ENCODE results near the gene DCP1B.

Gene DCP1B

DNA sequence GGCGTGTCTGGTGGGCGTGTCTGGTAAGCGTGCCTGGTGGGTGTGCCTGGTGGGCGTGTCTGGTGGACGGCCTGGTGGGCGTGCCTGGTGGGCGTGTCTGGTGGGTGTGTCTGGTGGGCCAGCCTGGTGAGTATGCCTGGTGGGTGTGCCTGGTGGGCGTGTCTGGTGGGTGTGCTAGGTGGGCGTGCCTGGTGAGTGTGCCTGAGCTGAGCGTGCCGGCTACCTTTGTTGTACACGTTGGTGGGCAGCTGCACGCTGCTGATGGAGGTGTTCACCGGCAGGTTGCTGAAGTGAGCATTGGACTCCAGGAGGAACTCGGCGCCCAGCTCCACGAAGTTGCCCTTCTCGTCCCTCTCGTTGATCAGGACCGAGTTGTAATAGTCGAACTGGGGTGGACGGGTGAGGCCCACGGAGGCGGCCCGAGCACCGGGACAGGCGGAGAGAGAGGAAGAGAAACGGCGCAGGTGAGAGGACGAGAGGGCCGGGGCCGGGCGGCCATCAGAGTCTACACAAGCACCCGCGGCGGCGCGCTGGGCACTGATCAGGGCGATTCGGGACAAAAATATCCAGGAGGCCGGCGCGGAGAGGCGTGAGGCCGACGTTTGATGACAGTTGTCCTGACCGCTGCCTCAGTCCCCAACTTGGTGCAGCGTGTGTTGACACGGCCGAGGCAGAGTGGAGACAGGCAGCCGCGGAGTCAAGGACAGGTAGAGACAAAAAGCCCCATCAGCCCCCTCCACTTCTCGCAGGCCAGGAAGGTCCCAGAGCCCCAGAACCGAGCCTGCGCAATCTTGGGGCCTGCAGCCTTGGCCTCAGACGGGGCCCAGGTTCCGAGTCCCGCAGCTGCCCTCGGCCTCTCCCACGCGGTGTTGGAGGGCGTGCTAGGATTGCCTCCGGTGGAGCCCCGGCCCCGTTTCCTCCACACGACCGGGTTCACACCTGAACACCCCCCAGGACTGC is 96.3 kb downstream of the DCP1B start:
- peak; percentile 67 for DNase-seq (ENCODE audit: low spot score)
- TF ChIP-seq, protein P1, sequence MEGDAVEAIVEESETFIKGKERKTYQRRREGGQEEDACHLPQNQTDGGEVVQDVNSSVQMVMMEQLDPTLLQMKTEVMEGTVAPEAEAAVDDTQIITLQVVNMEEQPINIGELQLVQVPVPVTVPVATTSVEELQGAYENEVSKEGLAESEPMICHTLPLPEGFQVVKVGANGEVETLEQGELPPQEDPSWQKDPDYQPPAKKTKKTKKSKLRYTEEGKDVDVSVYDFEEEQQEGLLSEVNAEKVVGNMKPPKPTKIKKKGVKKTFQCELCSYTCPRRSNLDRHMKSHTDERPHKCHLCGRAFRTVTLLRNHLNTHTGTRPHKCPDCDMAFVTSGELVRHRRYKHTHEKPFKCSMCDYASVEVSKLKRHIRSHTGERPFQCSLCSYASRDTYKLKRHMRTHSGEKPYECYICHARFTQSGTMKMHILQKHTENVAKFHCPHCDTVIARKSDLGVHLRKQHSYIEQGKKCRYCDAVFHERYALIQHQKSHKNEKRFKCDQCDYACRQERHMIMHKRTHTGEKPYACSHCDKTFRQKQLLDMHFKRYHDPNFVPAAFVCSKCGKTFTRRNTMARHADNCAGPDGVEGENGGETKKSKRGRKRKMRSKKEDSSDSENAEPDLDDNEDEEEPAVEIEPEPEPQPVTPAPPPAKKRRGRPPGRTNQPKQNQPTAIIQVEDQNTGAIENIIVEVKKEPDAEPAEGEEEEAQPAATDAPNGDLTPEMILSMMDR (IDR thresholded peaks at IDR 0.05): no peak
- peak overlapping the region; percentile 51 for H3K4me3 ChIP-seq
- no peak overlapping the region for H3K27ac ChIP-seq

DNA sequence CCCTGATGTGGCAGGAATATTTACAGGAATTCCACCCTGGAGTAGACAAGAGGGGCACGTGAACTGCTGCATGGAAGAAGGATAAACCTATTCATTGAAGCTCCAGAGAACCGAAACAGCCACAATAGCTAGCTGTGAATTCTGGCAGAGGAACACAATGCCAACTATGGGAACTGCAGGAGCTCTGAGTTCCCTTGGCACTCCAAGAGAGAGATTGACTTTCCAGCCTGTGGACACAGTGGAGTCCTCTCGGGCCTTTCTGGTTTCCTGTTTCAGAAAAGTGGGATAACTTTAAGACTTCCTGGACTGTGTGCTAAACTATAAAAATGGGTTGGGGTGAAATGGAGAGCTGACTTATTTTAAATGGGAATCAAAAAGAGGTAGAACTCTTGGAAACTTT is 97.7 kb downstream of the DCP1B start:
- no peak for DNase-seq (ENCODE audit: low spot score)
- Histone ChIP-seq H3K4me3 (no peak overlapping the region), H3K27ac (no peak overlapping the region)
- TF ChIP-seq, protein P1 (IDR thresholded peaks at IDR 0.05): no peak

DNA sequence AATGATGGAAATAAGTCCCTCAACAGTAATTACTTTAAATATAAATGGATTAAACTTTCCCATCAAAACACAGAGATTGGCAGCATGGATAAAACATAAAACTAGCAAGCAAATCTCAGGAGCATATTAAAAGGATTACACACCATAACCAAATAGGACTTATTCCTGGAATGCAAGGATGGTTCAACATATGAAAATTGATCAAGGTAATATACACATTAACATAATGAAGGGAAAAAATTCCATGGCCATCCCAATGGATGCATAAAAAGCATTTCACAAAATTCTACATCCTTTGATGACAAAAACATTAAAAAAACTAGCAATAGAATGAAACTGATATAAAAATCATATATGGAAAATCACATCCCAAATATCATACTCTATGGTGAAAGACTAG is 99.4 kb downstream of the DCP1B start:
- TF ChIP-seq, protein P1 (IDR thresholded peaks at IDR 0.05): no peak
- Histone ChIP-seq H3K4me3 (no peak overlapping the region), H3K27ac (no peak overlapping the region)
- no peak for DNase-seq (ENCODE audit: low spot score)

DNA sequence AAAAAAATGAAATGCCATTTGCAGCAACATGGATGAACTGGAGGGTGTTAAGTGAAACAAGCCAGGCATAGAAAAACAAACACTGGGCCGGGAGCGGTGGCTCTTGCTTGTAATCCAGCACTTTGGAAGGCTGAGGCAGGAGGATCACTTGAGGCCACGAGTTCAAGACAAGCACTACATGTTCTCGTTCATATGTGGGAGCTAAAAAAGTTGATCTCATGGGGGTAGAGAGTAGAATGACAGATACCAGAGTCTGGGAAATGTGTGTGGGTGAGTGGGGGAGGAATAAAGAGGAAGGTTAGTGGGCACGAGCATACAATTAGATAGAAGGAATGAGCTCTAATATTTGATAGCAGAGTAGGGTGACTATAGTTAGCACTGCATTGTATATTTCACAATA is 107.3 kb downstream of the DCP1B start:
- Histone ChIP-seq H3K27ac (no peak overlapping the region), H3K4me3 (no peak overlapping the region)
- TF ChIP-seq, protein P1 (IDR thresholded peaks at IDR 0.05): no peak
- DNase-seq (ENCODE audit: low spot score): no peak
